Neuronal stem cell (in vitro differentiated cells): ENCODE data around the gene ZDHHC11.
A peak's percentile ranks its signal among the peaks of the same experiment; 100 is the strongest.

ENCODE experiments used
- DNase-seq: peaks from one replicate; pipeline ENCODE4 v3.0.0-alpha.2; 2013; ENCODE audit warnings: low spot score
- H2AFZ ChIP-seq: one replicate; pipeline ENCODE4 v1.6.1; 2013; ENCODE audit warnings: mild to moderate bottlenecking, low read length, inconsistent platforms
- H2AK5ac ChIP-seq: 2 replicates; pipeline ENCODE4 v1.6.1; 2013; ENCODE audit warnings: low read depth, mild to moderate bottlenecking, inconsistent platforms, low read length, moderate library complexity, mixed read lengths
- H2BK120ac ChIP-seq: 2 replicates; pipeline ENCODE4 v1.6.1; 2013; ENCODE audit warnings: low read depth, mild to moderate bottlenecking, inconsistent platforms, low read length, moderate library complexity, mixed read lengths
- H2BK12ac ChIP-seq: one replicate; pipeline ENCODE4 v1.6.1; 2013; ENCODE audit warnings: low read length, inconsistent platforms
- H2BK15ac ChIP-seq: 2 replicates; pipeline ENCODE4 v1.6.1; 2013; ENCODE audit warnings: mild to moderate bottlenecking, low read length, inconsistent platforms, mixed read lengths
- H2BK5ac ChIP-seq: one replicate; pipeline ENCODE4 v1.6.1; 2013; ENCODE audit warnings: inconsistent platforms, mild to moderate bottlenecking, low read length, moderate library complexity
- H3K14ac ChIP-seq: one replicate; pipeline ENCODE4 v1.6.1; 2013; ENCODE audit warnings: low read length, inconsistent platforms
- H3K18ac ChIP-seq: 2 replicates; pipeline ENCODE4 v1.6.1; 2013; ENCODE audit warnings: low read length, inconsistent platforms
- H3K23ac ChIP-seq: 2 replicates; pipeline ENCODE4 v1.6.1; 2013; ENCODE audit warnings: low read depth, mild to moderate bottlenecking, mixed read lengths, low read length, inconsistent platforms; ENCODE audit not compliant: poor library complexity
- H3K27ac ChIP-seq: replicated peaks from 3 replicates; pipeline ENCODE4 v1.5.1; 2013; ENCODE audit warnings: low read length, inconsistent platforms
- H3K27me3 ChIP-seq, 3 experiments: 2 replicates each; pipeline ENCODE4 v1.6.1; 2013; ENCODE audit warnings: low read length in 3 of 3, mild to moderate bottlenecking in 2 of 3, inconsistent platforms in 1 of 3, low read depth in 1 of 3, mixed read lengths in 1 of 3, moderate library complexity in 1 of 3; ENCODE audit not compliant: control insufficient read depth in 3 of 3, insufficient read depth in 3 of 3
- H3K36me3 ChIP-seq, 2 donors: replicated peaks in 1 of 2; 2 replicates each; pipeline ENCODE4 v1.6.1; 2013; ENCODE audit warnings: low read length in 2 of 2; ENCODE audit not compliant: control insufficient read depth in 2 of 2, insufficient read depth in 2 of 2
- H3K4ac ChIP-seq: 2 replicates; pipeline ENCODE4 v1.6.1; 2013; ENCODE audit warnings: inconsistent platforms, mild to moderate bottlenecking, low read length, moderate library complexity
- H3K4me1 ChIP-seq, 2 donors: 1 replicate in 1 of 2; 2 replicates in 1 of 2; pipeline ENCODE4 v1.6.1; 2013; ENCODE audit warnings: low read length in 2 of 2, low read depth in 1 of 2; ENCODE audit not compliant: control insufficient read depth in 2 of 2, insufficient read depth in 1 of 2
- H3K4me2 ChIP-seq: one replicate; pipeline ENCODE4 v1.6.1; 2013; ENCODE audit warnings: mild to moderate bottlenecking, low read length, inconsistent platforms; ENCODE audit not compliant: insufficient read depth, poor library complexity, severe bottlenecking
- H3K4me3 ChIP-seq, 2 donors: 2 replicates each; pipeline ENCODE4 v1.5.1; 2013; ENCODE audit warnings: low read length in 2 of 2, mild to moderate bottlenecking in 2 of 2, inconsistent platforms in 1 of 2, moderate library complexity in 1 of 2
- H3K79me1 ChIP-seq: one replicate; pipeline ENCODE4 v1.6.1; 2013; ENCODE audit warnings: low read depth, mild to moderate bottlenecking, inconsistent platforms, low read length, moderate library complexity
- H3K9ac ChIP-seq: one replicate; pipeline ENCODE4 v1.6.1; 2013; ENCODE audit warnings: mild to moderate bottlenecking, low read depth, low read length, inconsistent platforms; ENCODE audit not compliant: poor library complexity
- H3K9me3 ChIP-seq, 2 donors: replicated peaks in 1 of 2; 2 replicates each; pipeline versions ENCODE3 to v1.6.1; 2013; ENCODE audit warnings: low read length in 2 of 2, mild to moderate bottlenecking in 2 of 2, inconsistent platforms in 1 of 2, low read depth in 1 of 2, mixed read lengths in 1 of 2, moderate library complexity in 1 of 2; ENCODE audit not compliant: control insufficient read depth in 2 of 2, insufficient read depth in 1 of 2
- H4K8ac ChIP-seq: one replicate; pipeline ENCODE4 v1.6.1; 2013; ENCODE audit warnings: low read depth, mild to moderate bottlenecking, inconsistent platforms, low read length, moderate library complexity
- H4K91ac ChIP-seq: one replicate; pipeline ENCODE4 v1.6.1; 2013; ENCODE audit warnings: low read length, low read depth, mild to moderate bottlenecking, inconsistent platforms; ENCODE audit not compliant: poor library complexity
- WGBS, 2 donors: extraction: QIAGEN DNeasy Blood & Tissue Kit; methylation state at CpG; one replicate each; pipeline ENCODE4 v1.1.7; 2013; ENCODE audit warnings: missing lambda C conversion rate in 2 of 2, mixed read lengths in 1 of 2; ENCODE audit not compliant: insufficient read length in 2 of 2, insufficient replicate concordance in 1 of 2; ENCODE audit errors: extremely low coverage in 2 of 2; 5-methylcytosine and 5-hydroxymethylcytosine counted together

ZDHHC11 gene

DNA sequence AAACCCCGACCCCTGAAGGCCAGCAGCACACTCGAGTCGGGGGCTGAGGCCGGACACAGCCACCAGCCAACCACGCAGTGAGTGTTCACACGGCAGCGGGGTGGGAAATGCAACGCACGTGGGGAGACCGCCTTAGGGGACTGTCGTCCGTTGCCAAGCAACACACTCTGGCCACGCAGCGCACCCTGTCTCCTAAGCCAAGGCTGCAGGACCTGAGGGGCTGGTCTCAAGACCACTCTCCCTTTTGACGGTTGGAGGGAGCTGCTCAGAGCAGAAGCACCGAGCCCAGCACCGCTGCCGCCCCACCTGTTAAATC lies 34.3 kb upstream of the ZDHHC11 start:
- peaks cover 7 to 9% of the 10 kb centered on the region in 2 donors for H3K9me3 ChIP-seq
- H2BK120ac ChIP-seq: no peak overlapping the region
- no peak overlapping the region for H4K8ac ChIP-seq
- no peaks in the 10 kb centered on the region for H3K4me1 ChIP-seq
- no peak overlapping the region for H3K18ac ChIP-seq
- DNase-seq: no peak
- H4K91ac ChIP-seq: no peak overlapping the region
- H2AFZ ChIP-seq: no peak overlapping the region
- H3K27ac ChIP-seq: no peak overlapping the region
- H2BK12ac ChIP-seq: peak overlapping the region; percentile 63
- no peak overlapping the region for H2BK5ac ChIP-seq
- H3K27me3 ChIP-seq: no peaks in the 10 kb centered on the region
- H3K4me2 ChIP-seq: no peak overlapping the region
- H3K14ac ChIP-seq: no peak overlapping the region
- H2BK15ac ChIP-seq: no peak overlapping the region
- no peak overlapping the region for H3K4me3 ChIP-seq
- no peak overlapping the region for H3K4ac ChIP-seq
- H3K36me3 ChIP-seq: peaks cover 81 to 97% of the 10 kb centered on the region in 2 donors
- WGBS, 2 donors: no CpG with 5 or more reads among the region's 18 CpGs
- H2AK5ac ChIP-seq: no peak overlapping the region
- H3K9ac ChIP-seq: no peak overlapping the region
- peaks cover 17% of the 10 kb centered on the region for H3K79me1 ChIP-seq
- no peak overlapping the region for H3K23ac ChIP-seq

DNA sequence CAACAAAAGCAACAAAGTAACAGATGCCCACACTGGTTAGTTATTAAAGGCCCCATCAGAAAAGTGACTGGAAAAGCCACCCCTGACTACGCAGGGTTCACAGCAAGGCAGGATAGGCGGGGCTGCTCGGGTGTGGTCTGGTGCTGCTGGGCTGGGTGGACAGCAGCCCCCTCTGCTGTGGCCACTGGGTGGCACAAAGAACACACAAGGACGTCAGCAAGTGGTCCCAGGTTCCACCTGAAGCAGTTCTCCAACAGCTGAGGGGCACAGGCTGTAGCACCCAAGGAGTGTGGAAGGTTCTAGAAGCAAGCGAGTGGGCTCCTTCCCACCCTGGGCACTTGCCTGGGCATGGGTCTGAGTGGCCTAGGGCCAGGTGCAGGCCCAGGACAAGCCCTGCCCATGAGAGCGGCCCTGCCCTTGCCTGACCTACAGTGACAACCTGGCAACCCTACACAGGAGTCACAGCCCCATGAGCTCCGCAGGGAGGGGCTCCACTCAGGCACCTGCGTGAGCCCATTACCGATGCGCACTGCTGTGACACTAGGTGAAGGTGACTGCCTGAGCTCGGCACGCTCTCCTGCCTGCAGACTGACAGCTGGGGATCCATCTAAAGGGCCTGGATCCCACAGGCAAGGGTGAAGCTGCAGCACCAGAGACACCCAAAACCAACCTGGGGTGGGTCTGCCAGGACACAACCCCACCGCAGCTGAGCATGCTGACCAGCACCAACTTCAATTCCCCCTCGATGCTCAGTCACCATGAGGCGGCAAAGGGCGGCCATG lies 33.8 kb upstream of the ZDHHC11 start:
- Histone ChIP-seq H3K18ac (no peak overlapping the region), H3K4ac (no peak overlapping the region), H2BK12ac (peak overlapping the region; percentile 63), H3K9ac (peak overlapping the region; percentile 35), H2AK5ac (no peak overlapping the region), H3K23ac (peak overlapping the region; percentile 21), H3K27me3 (no peaks in the 10 kb centered on the region), H3K36me3 (peaks cover 77 to 91% of the 10 kb centered on the region in 2 donors), H3K27ac (no peak overlapping the region), H3K4me3 (no peak overlapping the region), H2AFZ (no peak overlapping the region), H2BK5ac (no peak overlapping the region), H4K91ac (no peak overlapping the region), H2BK120ac (no peak overlapping the region), H3K4me1 (no peaks in the 10 kb centered on the region), H3K4me2 (no peak overlapping the region), H3K9me3 (peaks cover 7 to 9% of the 10 kb centered on the region in 2 donors), H2BK15ac (no peak overlapping the region), H3K79me1 (peaks cover 17% of the 10 kb centered on the region), H4K8ac (no peak overlapping the region), H3K14ac (no peak overlapping the region)
- no CpG with 5 or more reads among the region's 16 CpGs for WGBS, 2 donors
- no peak for DNase-seq

DNA sequence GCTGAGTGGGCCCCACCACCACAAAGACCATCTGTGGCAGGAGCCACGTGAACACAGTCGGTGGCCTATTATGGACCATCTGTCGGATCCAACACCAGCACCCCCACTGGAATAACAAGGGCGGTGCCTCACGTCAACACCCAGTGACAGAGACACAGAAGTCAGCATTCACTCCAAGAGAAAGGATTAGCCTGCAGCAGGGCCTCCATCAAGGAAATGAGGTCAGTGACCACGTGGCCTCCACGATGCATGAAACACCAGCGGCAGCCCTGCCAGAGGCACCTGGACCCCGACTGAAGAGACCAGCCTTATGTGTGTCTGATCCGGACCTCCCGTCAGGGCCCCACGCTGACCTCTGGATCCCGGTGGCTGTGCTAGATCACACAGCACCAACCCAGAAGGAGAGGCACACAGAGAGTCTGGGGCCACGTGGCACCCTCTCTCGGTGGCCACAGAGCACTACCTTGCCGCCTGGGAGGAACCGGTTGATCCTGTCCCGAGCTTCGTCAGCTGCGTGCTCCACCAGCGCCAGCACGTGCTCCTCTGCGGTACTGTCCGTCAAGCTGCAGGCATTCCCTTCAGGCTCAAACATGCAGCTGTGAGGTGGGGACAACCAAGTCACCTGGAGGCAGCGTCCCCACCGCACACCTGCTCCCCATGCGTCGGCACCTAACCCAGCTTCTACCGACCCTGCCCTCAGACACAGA lies 32.8 kb upstream of the ZDHHC11 start:
- Histone ChIP-seq H3K4me3 (no peak overlapping the region), H3K4me2 (no peak overlapping the region), H3K23ac (no peak overlapping the region), H2AK5ac (no peak overlapping the region), H2BK120ac (no peak overlapping the region), H3K4me1 (no peaks in the 10 kb centered on the region), H3K79me1 (peaks cover 17% of the 10 kb centered on the region), H3K27ac (no peak overlapping the region), H2AFZ (no peak overlapping the region), H3K9me3 (peaks cover 7 to 9% of the 10 kb centered on the region in 2 donors), H3K4ac (no peak overlapping the region), H4K8ac (no peak overlapping the region), H3K18ac (no peak overlapping the region), H2BK12ac (no peak overlapping the region), H3K36me3 (peaks cover 71 to 82% of the 10 kb centered on the region in 2 donors), H2BK15ac (no peak overlapping the region), H3K14ac (no peak overlapping the region), H3K9ac (no peak overlapping the region), H4K91ac (no peak overlapping the region), H3K27me3 (no peaks in the 10 kb centered on the region), H2BK5ac (no peak overlapping the region)
- no peak for DNase-seq
- no CpG with 5 or more reads among the region's 29 CpGs for WGBS, 2 donors
